PC-9 (cell line): Measurements from ENCODE around the gene RNF111. TPM values are rescaled to one million over a fixed set of nuclear protein-coding genes. Genes with fewer than 3 reads are reported as not detected.
"Not testable (repeated sequence)": the region's sequence is repeated elsewhere in the genome, so short reads cannot be mapped to it uniquely, and the experiment has no call there.

Experiments
- BruUV-seq: library from RNA; stranded (reverse); fragments of 400-500 nt; replicated peaks from 2 replicates; lab custom pipeline; 2021; lab: Mats Ljungman, UMichigan
- CTCF ChIA-PET: fragments of 300-600 bp; sonication (Branson Sonifier 250); formaldehyde crosslinking; loops from one replicate; lab custom pipeline; 2022; ENCODE audit warnings: antibody characterized with exemption; lab: Charles Lee
- POLR2A ChIA-PET: fragments of 300-600 bp; sonication (Branson Sonifier 250); formaldehyde crosslinking; loops from one replicate; lab custom pipeline; 2022; ENCODE audit warnings: antibody characterized with exemption; ENCODE audit not compliant: unreplicated experiment; lab: Charles Lee
- DNase-seq, 2 experiments: peaks; one replicate each; pipeline versions ENCODE4 v3.0.0 to v3.0.0-alpha.2; 2015 to 2022; ENCODE audit warnings: mixed read lengths in 1 of 2
- H2AFZ ChIP-seq: fragments of 200-600 bp; sonication (generic); 2 replicates; pipeline ENCODE4 v1.8.1; 2017; ENCODE audit warnings: antibody characterized with exemption
- H3F3A ChIP-seq: fragments of 200-600 bp; sonication (generic); 2 replicates; pipeline ENCODE4 v1.8.1; 2017; ENCODE audit warnings: antibody characterized with exemption, mild to moderate bottlenecking, low read depth; ENCODE audit not compliant: insufficient read depth
- H3K27ac ChIP-seq: fragments of 200-600 bp; sonication (generic); 2 replicates; pipeline ENCODE4 v1.6.1; 2016; ENCODE audit warnings: mixed run types
- H3K27me3 ChIP-seq: fragments of 200-600 bp; sonication (generic); 2 replicates; pipeline ENCODE4 v1.6.1; 2016; ENCODE audit warnings: low read depth, mixed run types; ENCODE audit not compliant: insufficient read depth
- H3K36me3 ChIP-seq: fragments of 200-600 bp; sonication (generic); 2 replicates; pipeline ENCODE4 v1.6.1; 2016; ENCODE audit warnings: low read depth, mixed run types
- H3K4me1 ChIP-seq: fragments of 200-600 bp; sonication (generic); replicated peaks from 2 replicates; pipeline ENCODE4 v1.6.1; 2016; ENCODE audit warnings: mixed run types; ENCODE audit not compliant: insufficient read depth
- H3K4me2 ChIP-seq: fragments of 200-600 bp; sonication (generic); 2 replicates; pipeline ENCODE4 v1.6.1; 2017; ENCODE audit warnings: mixed run types
- H3K4me3 ChIP-seq: fragments of 200-600 bp; sonication (generic); 2 replicates; pipeline ENCODE4 v1.6.1; 2016; ENCODE audit warnings: mixed run types
- H3K79me2 ChIP-seq: fragments of 200-600 bp; sonication (generic); 2 replicates; pipeline ENCODE4 v1.6.1; 2017; ENCODE audit warnings: low read depth, mixed run types
- H3K9me2 ChIP-seq: fragments of 200-600 bp; sonication (generic); 2 replicates; pipeline ENCODE4 v1.8.1; 2017; ENCODE audit warnings: mild to moderate bottlenecking; ENCODE audit not compliant: insufficient read depth
- H3K9me3 ChIP-seq: fragments of 200-600 bp; sonication (generic); 2 replicates; pipeline ENCODE4 v1.8.1; 2016; ENCODE audit warnings: low read depth; ENCODE audit not compliant: insufficient read depth
- H4K20me1 ChIP-seq: fragments of 200-600 bp; sonication (generic); 2 replicates; pipeline ENCODE4 v1.8.1; 2017; ENCODE audit not compliant: insufficient read depth
- EZH2 ChIP-seq: fragments of 200-600 bp; sonication (generic); IDR thresholded peaks from 2 replicates; pipeline ENCODE4 v1.8.0; 2017; ENCODE audit warnings: antibody characterized with exemption, low read depth
- intact Hi-C: fragments of 100-400 bp; cut with micrococcal nuclease; formaldehyde crosslinking; loops from one replicate; pipeline ENCODE4 v1.10.0; 2022; ENCODE audit not compliant: unreplicated experiment
- total RNA-seq: library from RNA; stranded (reverse); gene quantifications from 2 replicates; pipeline ENCODE4 v1.2.3, GENCODE V29; 2021
- TF ChIP-seq, protein P1 (sequence below): fragments of 200-600 bp; sonication (generic); conservative IDR thresholded peaks from 2 replicates; pipeline ENCODE4 v1.6.1; 2017; ENCODE audit warnings: mixed run types, antibody characterized with exemption, mild to moderate bottlenecking, moderate library complexity

The RNF111 gene
- total RNA-seq, 1 experiment from 2014 or later, result 37.7 TPM

DNA sequence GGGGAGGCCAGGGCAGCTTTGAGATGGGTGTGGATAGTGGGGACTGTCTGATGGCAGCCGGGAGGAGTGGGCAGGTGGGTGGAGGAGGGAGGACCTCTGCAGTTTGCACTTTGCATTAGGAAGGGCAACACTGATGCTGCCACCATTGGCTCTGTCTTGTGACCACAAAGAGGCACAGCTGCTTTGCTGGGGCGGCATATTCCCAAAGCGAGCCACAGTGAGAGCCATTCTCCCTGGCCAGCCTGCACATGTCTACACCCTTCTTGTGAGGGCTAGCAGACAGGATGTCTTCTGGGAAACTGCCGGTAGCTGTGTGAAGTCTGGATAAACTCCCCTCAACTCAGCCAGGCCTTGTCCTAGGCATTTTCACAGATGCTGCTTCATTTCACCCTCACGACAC, 155.8 kb downstream of the RNF111 start:
- CTCF ChIA-PET, result interaction anchor here (0.5 kb wide), 1 partner anchor 357 kb away, joined by 4 read pairs; no protein-coding TSS in a partner anchor
- Histone ChIP-seq H3K4me3 (no peak overlapping the region), H2AFZ (no peak overlapping the region), H3K9me2 (no peaks in the 10 kb centered on the region), H3K4me1 (no peaks in the 10 kb centered on the region), H3K4me2 (no peak overlapping the region), H3K27ac (no peak overlapping the region), H3K9me3 (no peaks in the 10 kb centered on the region), H4K20me1 (no peaks in the 10 kb centered on the region), H3K36me3 (peaks cover 5% of the 10 kb centered on the region; the same call in 1 of the 2 replicates), H3K79me2 (no peaks in the 10 kb centered on the region), H3K27me3 (no peaks in the 10 kb centered on the region), H3F3A (no peaks in the 10 kb centered on the region)
- intact Hi-C loops, result no loop called here
- POLR2A ChIA-PET, result no interaction called here
- no peak for DNase-seq
- TF ChIP-seq, protein P1, sequence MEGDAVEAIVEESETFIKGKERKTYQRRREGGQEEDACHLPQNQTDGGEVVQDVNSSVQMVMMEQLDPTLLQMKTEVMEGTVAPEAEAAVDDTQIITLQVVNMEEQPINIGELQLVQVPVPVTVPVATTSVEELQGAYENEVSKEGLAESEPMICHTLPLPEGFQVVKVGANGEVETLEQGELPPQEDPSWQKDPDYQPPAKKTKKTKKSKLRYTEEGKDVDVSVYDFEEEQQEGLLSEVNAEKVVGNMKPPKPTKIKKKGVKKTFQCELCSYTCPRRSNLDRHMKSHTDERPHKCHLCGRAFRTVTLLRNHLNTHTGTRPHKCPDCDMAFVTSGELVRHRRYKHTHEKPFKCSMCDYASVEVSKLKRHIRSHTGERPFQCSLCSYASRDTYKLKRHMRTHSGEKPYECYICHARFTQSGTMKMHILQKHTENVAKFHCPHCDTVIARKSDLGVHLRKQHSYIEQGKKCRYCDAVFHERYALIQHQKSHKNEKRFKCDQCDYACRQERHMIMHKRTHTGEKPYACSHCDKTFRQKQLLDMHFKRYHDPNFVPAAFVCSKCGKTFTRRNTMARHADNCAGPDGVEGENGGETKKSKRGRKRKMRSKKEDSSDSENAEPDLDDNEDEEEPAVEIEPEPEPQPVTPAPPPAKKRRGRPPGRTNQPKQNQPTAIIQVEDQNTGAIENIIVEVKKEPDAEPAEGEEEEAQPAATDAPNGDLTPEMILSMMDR, result no peak
- no peak for TF ChIP-seq EZH2
- BruUV-seq, result no TSS peak

DNA sequence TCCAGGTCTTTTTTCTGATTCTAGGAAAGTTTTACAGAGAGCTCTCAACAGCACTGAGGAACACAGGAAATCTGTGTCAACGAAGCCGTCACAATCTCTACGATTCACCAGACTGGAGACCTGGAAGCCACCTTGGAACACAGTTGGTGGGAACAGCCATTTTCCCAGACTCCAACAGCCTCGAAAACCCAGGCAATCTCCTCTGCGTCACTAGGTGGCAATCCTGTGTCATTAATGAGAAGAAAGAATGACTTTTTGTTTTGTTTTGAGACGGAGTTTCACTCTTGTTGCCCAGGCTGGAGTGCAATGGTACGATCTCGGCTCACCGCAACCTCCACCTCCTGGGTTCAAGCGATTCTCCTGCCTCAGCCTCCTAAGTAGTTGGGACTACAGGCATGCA, 157.1 kb downstream of the RNF111 start:
- CTCF ChIA-PET, H3K4me1 ChIP-seq, DNase-seq, POLR2A ChIA-PET, H3K79me2 ChIP-seq, BruUV-seq, H3K9me2 ChIP-seq, H3F3A ChIP-seq, H2AFZ ChIP-seq, H3K27ac ChIP-seq, H3K36me3 ChIP-seq, H3K4me2 ChIP-seq, H4K20me1 ChIP-seq, H3K4me3 ChIP-seq, H3K9me3 ChIP-seq, intact Hi-C loops, H3K27me3 ChIP-seq: not testable (repeated sequence)

Other genes with a start within 250 kb of the RNF111 start
- 160 and 239 TPM in 2 replicates for gene ADAM10, start 238.0 kb upstream of the RNF111 start, total RNA-seq
- 18.4 and 22.8 TPM in 2 replicates for gene MINDY2, start 216.4 kb upstream of the RNF111 start, total RNA-seq
- 81.4 and 110 TPM in 2 replicates for gene SLTM, start 54.0 kb upstream of the RNF111 start, total RNA-seq
- 77.1 and 99.2 TPM in 2 replicates for gene CCNB2, start 117.5 kb downstream of the RNF111 start, total RNA-seq
- not detected in 2 replicates for gene LDHAL6B, start 219.2 kb downstream of the RNF111 start, total RNA-seq